Body of pancreas (tissue), 4 donors: ENCODE measurements around the gene MGMT. TPM values are rescaled to one million over a fixed set of nuclear protein-coding genes. Genes with fewer than 3 reads are reported as not detected.

Experiments used
- ATAC-seq: fragments of 150-250 bp; one replicate; pipeline ENCODE4 v1.9.1; 2016
- DNase-seq, 4 donors: peaks; one replicate each; pipeline ENCODE4 v3.0.0-alpha.2; 2019
- H3K27ac ChIP-seq, 4 donors: fragments of 200-600 bp; sonication (generic); 1 replicate in 3 of 4; 2 replicates in 1 of 4; pipeline versions ENCODE4 v1.5.1 to v1.6.1; 2016 to 2019; ENCODE audit warnings: mild to moderate bottlenecking in 1 of 4, mixed read lengths in 1 of 4, moderate library complexity in 1 of 4
- H3K27me3 ChIP-seq, 2 donors: fragments of 200-600 bp; sonication (generic); one replicate each; pipeline ENCODE4 v1.6.0; 2016; ENCODE audit warnings: mild to moderate bottlenecking in 1 of 2
- H3K36me3 ChIP-seq, 2 donors: fragments of 200-600 bp; sonication (generic); replicated peaks in 1 of 2; 2 replicates each; pipeline ENCODE4 v1.5.1; 2016; ENCODE audit warnings: low read depth in 2 of 2; ENCODE audit not compliant: insufficient read depth in 1 of 2
- H3K4me1 ChIP-seq: fragments of 200-600 bp; sonication (generic); one replicate; pipeline ENCODE4 v1.6.0; 2016
- H3K4me3 ChIP-seq, 2 donors: fragments of 200-600 bp; sonication (generic); 1 replicate in 1 of 2; 2 replicates in 1 of 2; pipeline ENCODE4 v1.5.1; 2016 to 2019
- H3K9me3 ChIP-seq, 3 donors: fragments of 200-600 bp; sonication (generic); 1 replicate in 2 of 3; 2 replicates in 1 of 3; pipeline ENCODE4 v1.5.1; 2016
- CTCF ChIP-seq, 7 experiments: fragments of 450-650 bp in 4 of 7; fragments of 200-600 bp in 3 of 7; sonication (generic) in 3 of 7; IDR thresholded peaks; one replicate each; pipeline ENCODE4 v1.5.1; 2016 to 2019; ENCODE audit warnings: antibody characterized with exemption in 7 of 7
- POLR2A ChIP-seq, 3 donors: fragments of 450-650 bp; IDR thresholded peaks; one replicate each; pipeline ENCODE4 v1.6.1; 2016; ENCODE audit warnings: antibody characterized with exemption in 3 of 3, mild to moderate bottlenecking in 2 of 3
- WGBS, 2 donors: methylation state at CpG; one replicate each; pipeline ENCODE4 v1.1.5; 2017; 5-methylcytosine and 5-hydroxymethylcytosine counted together
- intact Hi-C: fragments of 100-400 bp; cut with DNase I; formaldehyde crosslinking; loops from one replicate; pipeline ENCODE4 v1.15.1; 2023
- total RNA-seq, 2 donors: library from RNA; depleted of rRNA; stranded (reverse); fragments of >200 nt; gene quantifications; one replicate each; pipeline ENCODE4 v1.1.0, GENCODE V29; 2016

Gene MGMT
- total RNA-seq, 2 donors from 2014 or later: 13.7 to 25.4 TPM

- intact Hi-C loops: no loop called here
- Histone ChIP-seq H3K27me3 (no peaks in the 10 kb centered on the region), H3K4me1 (peaks cover 6% of the 10 kb centered on the region), H3K27ac (no peak overlapping the region), H3K4me3 (no peak overlapping the region), H3K9me3 (no peaks in the 10 kb centered on the region), H3K36me3 (no peaks in the 10 kb centered on the region)
- ATAC-seq (no peak), DNase-seq (no peak)
- TF ChIP-seq CTCF (IDR thresholded peaks at IDR 0.05): no peak
- TF ChIP-seq POLR2A (IDR thresholded peaks at IDR 0.05): no peak
- WGBS, 2 donors: 90 to 91% methylated on average over 27 of the region's 27 CpGs
Measured at GRCh38 chr10:129523031-129523722, 56.1 kb downstream of the MGMT start.

GRCh38 chr10:129523723-129524316, 56.8 kb downstream of the MGMT start:
- 76 to 78% methylated on average over 10 to 11 of the region's 11 CpGs for WGBS, 2 donors
- DNase-seq (no peak), ATAC-seq (no peak)
- Histone ChIP-seq H3K4me3 (no peak overlapping the region), H3K9me3 (no peaks in the 10 kb centered on the region), H3K36me3 (no peaks in the 10 kb centered on the region), H3K4me1 (peaks cover 6% of the 10 kb centered on the region), H3K27ac (no peak overlapping the region), H3K27me3 (no peaks in the 10 kb centered on the region)
- TF ChIP-seq POLR2A (IDR thresholded peaks at IDR 0.05) (no peak), CTCF (IDR thresholded peaks at IDR 0.05) (no peak)
- intact Hi-C loops: no loop called here

- H3K27ac ChIP-seq: no peak overlapping the region
- H3K36me3 ChIP-seq: no peaks in the 10 kb centered on the region
- intact Hi-C loops: no loop called here
- H3K9me3 ChIP-seq: no peaks in the 10 kb centered on the region
- TF ChIP-seq CTCF (IDR thresholded peaks at IDR 0.05) (no peak), POLR2A (IDR thresholded peaks at IDR 0.05) (no peak)
- ATAC-seq (no peak), DNase-seq (no peak)
- H3K4me1 ChIP-seq: peaks cover 6% of the 10 kb centered on the region
- H3K27me3 ChIP-seq: no peaks in the 10 kb centered on the region
- no peak overlapping the region for H3K4me3 ChIP-seq
- WGBS, 2 donors: 78 to 79% methylated on average over 3 of the region's 3 CpGs
Measured at GRCh38 chr10:129524936-129525335, 57.9 kb downstream of the MGMT start.

GRCh38 chr10:129525401-129525801, 58.4 kb downstream of the MGMT start:
- peak overlapping the region in 1 of 4 donors; percentile 48 for H3K27ac ChIP-seq
- H3K4me3 ChIP-seq: no peak overlapping the region
- TF ChIP-seq CTCF (IDR thresholded peaks at IDR 0.05) (no peak), POLR2A (IDR thresholded peaks at IDR 0.05) (no peak)
- 55 to 64% methylated on average over 13 of the region's 13 CpGs for WGBS, 2 donors
- peak in 2 of 4 donors; percentile 22 to 46 for DNase-seq
- H3K4me1 ChIP-seq: peaks cover 6% of the 10 kb centered on the region
- H3K9me3 ChIP-seq: no peaks in the 10 kb centered on the region
- ATAC-seq: peak; percentile 69
- no peaks in the 10 kb centered on the region for H3K36me3 ChIP-seq
- intact Hi-C loops: no loop called here
- H3K27me3 ChIP-seq: no peaks in the 10 kb centered on the region

- Histone ChIP-seq H3K36me3 (no peaks in the 10 kb centered on the region), H3K4me1 (peaks cover 17% of the 10 kb centered on the region), H3K9me3 (no peaks in the 10 kb centered on the region), H3K27ac (no peak overlapping the region), H3K27me3 (no peaks in the 10 kb centered on the region), H3K4me3 (no peak overlapping the region)
- no peak for ATAC-seq
- 96 to 97% methylated on average over 9 to 11 of the region's 12 CpGs for WGBS, 2 donors
- TF ChIP-seq CTCF (IDR thresholded peaks at IDR 0.05) (no peak), POLR2A (IDR thresholded peaks at IDR 0.05) (no peak)
- intact Hi-C loops: no loop called here
- no peak for DNase-seq
Measured at GRCh38 chr10:129526943-129527342, 59.9 kb downstream of the MGMT start.
